A673 (cell line): Measurements from ENCODE around the gene PPCS. TPM values are rescaled to one million over a fixed set of nuclear protein-coding genes. Genes with fewer than 3 reads are reported as not detected.

Experiments used
- BruUV-seq: library from RNA; stranded (reverse); fragments of 400-500 nt; replicated peaks from 2 replicates; lab custom pipeline; 2021; lab: Mats Ljungman, UMichigan
- CTCF ChIA-PET: fragments of 300-600 bp; sonication (Branson Sonifier 250); formaldehyde crosslinking; loops from one replicate; lab custom pipeline; 2022; ENCODE audit warnings: antibody characterized with exemption; lab: Charles Lee
- POLR2A ChIA-PET: fragments of 300-600 bp; sonication (Branson Sonifier 250); formaldehyde crosslinking; loops from one replicate; lab custom pipeline; 2022; ENCODE audit warnings: antibody characterized with exemption; ENCODE audit not compliant: low non-redundant PET; lab: Charles Lee
- DNase-seq: peaks from one replicate; pipeline ENCODE4 v3.0.0-alpha.2; 2015; ENCODE audit warnings: low spot score
- H3K27ac ChIP-seq: fragments of 200-600 bp; sonication (generic); 2 replicates; pipeline ENCODE4 v1.5.1; 2016; ENCODE audit warnings: mixed run types, low read depth, mild to moderate bottlenecking, mixed read lengths, antibody characterized with exemption, low read length; ENCODE audit not compliant: poor library complexity, severe bottlenecking
- H3K27me3 ChIP-seq: fragments of 200-600 bp; sonication (generic); replicated peaks from 2 replicates; pipeline ENCODE4 v1.6.1; 2017; ENCODE audit warnings: mixed run types, low read depth, mild to moderate bottlenecking, mixed read lengths, antibody characterized with exemption, low read length; ENCODE audit not compliant: insufficient read depth, poor library complexity
- H3K36me3 ChIP-seq: fragments of 200-600 bp; sonication (generic); 2 replicates; pipeline ENCODE4 v1.6.1; 2016; ENCODE audit warnings: mixed run types, mild to moderate bottlenecking, mixed read lengths, antibody characterized with exemption, low read length; ENCODE audit not compliant: insufficient read depth, poor library complexity, severe bottlenecking
- H3K4me1 ChIP-seq: fragments of 200-600 bp; sonication (generic); 2 replicates; pipeline ENCODE4 v1.6.1; 2017; ENCODE audit warnings: mixed run types, mild to moderate bottlenecking, mixed read lengths, antibody characterized with exemption, low read length; ENCODE audit not compliant: insufficient read depth, poor library complexity, severe bottlenecking
- H3K4me3 ChIP-seq: fragments of 200-600 bp; sonication (generic); 2 replicates; pipeline ENCODE4 v1.5.1; 2016; ENCODE audit warnings: low read depth, mixed run types, mild to moderate bottlenecking, mixed read lengths, low read length; ENCODE audit not compliant: poor library complexity, severe bottlenecking
- H3K9me3 ChIP-seq: fragments of 200-600 bp; sonication (generic); 2 replicates; pipeline ENCODE4 v1.6.1; 2016; ENCODE audit warnings: mixed run types, low read depth, mild to moderate bottlenecking, mixed read lengths, antibody characterized with exemption, low read length; ENCODE audit not compliant: poor library complexity, severe bottlenecking
- EZH2 ChIP-seq: fragments of 200-600 bp; sonication (generic); IDR thresholded peaks from 2 replicates; pipeline ENCODE4 v1.6.1; 2017; ENCODE audit warnings: borderline replicate concordance, low read depth, mild to moderate bottlenecking, mixed read lengths, antibody characterized with exemption, low read length; ENCODE audit not compliant: poor library complexity, severe bottlenecking
- intact Hi-C: fragments of 100-400 bp; cut with micrococcal nuclease; formaldehyde crosslinking; loops from one replicate; pipeline ENCODE4 v1.10.0; 2022; ENCODE audit not compliant: unreplicated experiment
- total RNA-seq: library from RNA; stranded (reverse); gene quantifications from 2 replicates; pipeline ENCODE4 v1.2.3, GENCODE V29; 2021
- TF ChIP-seq, protein P1 (sequence below): fragments of 300-800, 200-600 bp; sonication (generic); conservative IDR thresholded peaks from 2 replicates; pipeline ENCODE4 v1.5.1; 2017; ENCODE audit warnings: low read depth, mild to moderate bottlenecking, antibody characterized with exemption, low read length, moderate library complexity, mixed read lengths

The PPCS gene
- total RNA-seq, 1 experiment from 2014 or later = 35.7 TPM

DNA sequence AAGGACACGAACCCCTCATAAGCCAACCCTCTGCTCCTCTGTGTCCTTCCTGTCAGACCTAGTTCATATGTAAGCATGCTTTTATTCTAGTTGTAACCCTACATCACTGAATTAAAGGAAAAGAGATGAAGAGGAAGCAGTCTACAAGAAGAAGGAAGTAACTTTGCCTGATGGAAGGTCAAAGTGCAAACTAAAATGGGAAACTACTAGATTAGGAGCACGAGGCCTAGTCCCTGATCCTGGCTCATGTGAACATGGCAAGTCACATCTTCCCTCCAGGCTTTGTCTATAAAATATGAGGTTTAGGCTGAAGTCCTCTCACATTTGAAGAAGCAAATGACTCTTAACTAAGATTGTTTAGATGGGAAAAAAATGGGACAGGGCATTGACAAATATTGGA is 13.7 kb upstream of the PPCS start:
- BruUV-seq = no TSS peak
- no peak for DNase-seq
- TF ChIP-seq, protein P1, sequence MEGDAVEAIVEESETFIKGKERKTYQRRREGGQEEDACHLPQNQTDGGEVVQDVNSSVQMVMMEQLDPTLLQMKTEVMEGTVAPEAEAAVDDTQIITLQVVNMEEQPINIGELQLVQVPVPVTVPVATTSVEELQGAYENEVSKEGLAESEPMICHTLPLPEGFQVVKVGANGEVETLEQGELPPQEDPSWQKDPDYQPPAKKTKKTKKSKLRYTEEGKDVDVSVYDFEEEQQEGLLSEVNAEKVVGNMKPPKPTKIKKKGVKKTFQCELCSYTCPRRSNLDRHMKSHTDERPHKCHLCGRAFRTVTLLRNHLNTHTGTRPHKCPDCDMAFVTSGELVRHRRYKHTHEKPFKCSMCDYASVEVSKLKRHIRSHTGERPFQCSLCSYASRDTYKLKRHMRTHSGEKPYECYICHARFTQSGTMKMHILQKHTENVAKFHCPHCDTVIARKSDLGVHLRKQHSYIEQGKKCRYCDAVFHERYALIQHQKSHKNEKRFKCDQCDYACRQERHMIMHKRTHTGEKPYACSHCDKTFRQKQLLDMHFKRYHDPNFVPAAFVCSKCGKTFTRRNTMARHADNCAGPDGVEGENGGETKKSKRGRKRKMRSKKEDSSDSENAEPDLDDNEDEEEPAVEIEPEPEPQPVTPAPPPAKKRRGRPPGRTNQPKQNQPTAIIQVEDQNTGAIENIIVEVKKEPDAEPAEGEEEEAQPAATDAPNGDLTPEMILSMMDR = no peak
- no peak for TF ChIP-seq EZH2
- Histone ChIP-seq H3K9me3 (no peaks in the 10 kb centered on the region), H3K27me3 (no peaks in the 10 kb centered on the region), H3K4me3 (no peak overlapping the region), H3K27ac (no peak overlapping the region), H3K36me3 (no peaks in the 10 kb centered on the region), H3K4me1 (no peaks in the 10 kb centered on the region)
- ChIA-PET CTCF (no interaction called here), POLR2A (no interaction called here)
- intact Hi-C loops = no loop called here

DNA sequence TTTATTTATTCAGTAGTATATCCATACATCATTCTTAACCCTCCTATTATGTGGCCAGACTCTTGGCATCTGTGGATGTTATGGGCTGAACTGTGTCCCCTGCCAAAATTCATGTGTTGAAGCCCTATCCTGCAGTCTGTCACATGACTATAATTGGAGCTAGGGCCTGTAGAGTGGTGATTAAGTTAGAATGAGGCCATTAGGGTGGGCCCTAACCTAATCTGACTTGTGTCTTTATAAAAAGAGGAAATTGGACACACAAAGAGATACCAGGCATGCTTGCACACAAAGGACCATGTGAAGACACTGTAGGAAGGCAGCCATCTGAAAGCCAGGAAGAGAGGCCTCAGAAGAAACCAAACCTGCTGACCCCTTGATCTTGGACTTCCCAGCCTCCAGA is 7.1 kb upstream of the PPCS start:
- POLR2A ChIA-PET = no interaction called here
- BruUV-seq = no TSS peak
- intact Hi-C loops = no loop called here
- no peaks in the 10 kb centered on the region for H3K9me3 ChIP-seq
- H3K27ac ChIP-seq = no peak overlapping the region
- no peaks in the 10 kb centered on the region for H3K36me3 ChIP-seq
- CTCF ChIA-PET = no interaction called here
- peaks cover 6% of the 10 kb centered on the region for H3K27me3 ChIP-seq
- DNase-seq = no peak
- H3K4me1 ChIP-seq = no peaks in the 10 kb centered on the region
- no peak for TF ChIP-seq EZH2
- TF ChIP-seq, protein P1 = no peak
- no peak overlapping the region for H3K4me3 ChIP-seq

DNA sequence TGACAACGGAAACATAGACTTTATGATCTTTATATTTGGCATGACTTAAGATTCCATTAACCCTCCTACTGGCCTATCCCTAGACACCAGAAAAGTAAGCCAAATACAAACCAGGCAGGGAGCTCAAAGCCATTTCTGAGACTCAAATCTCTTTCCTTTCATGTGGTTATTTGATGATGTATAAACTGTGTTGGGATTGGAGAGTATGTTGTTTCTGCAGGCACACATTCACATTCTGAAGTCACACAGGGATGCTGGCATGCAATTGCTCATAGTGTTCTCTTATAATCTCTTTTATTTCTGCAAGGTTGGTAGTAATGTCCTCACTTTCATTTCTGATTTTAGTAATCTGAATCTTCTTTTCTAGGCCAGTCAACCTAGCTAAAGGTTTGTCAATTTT is 6.3 kb upstream of the PPCS start:
- ChIA-PET POLR2A (no interaction called here), CTCF (no interaction called here)
- DNase-seq = no peak
- no peaks in the 10 kb centered on the region for H3K9me3 ChIP-seq
- no peak overlapping the region for H3K27ac ChIP-seq
- BruUV-seq = no TSS peak
- H3K4me3 ChIP-seq = no peak overlapping the region
- TF ChIP-seq, protein P1 = no peak
- no peak for TF ChIP-seq EZH2
- no peaks in the 10 kb centered on the region for H3K4me1 ChIP-seq
- H3K36me3 ChIP-seq = no peaks in the 10 kb centered on the region
- intact Hi-C loops = no loop called here
- peaks cover 6% of the 10 kb centered on the region for H3K27me3 ChIP-seq
